Stimulated activated CD8-positive, alpha-beta memory T cell treated with anti-CD3 and anti-CD28 coated beads, Interleukin-7, amount 100 ng/mL, for 1 hour (primary cell): ENCODE data around the gene EPAS1.

ENCODE experiments used
- DNase-seq, 2 donors: peaks; one replicate each; pipeline ENCODE4 v3.0.0-alpha.2; 2020; ENCODE audit warnings: low read depth in 2 of 2

Gene EPAS1

DNA sequence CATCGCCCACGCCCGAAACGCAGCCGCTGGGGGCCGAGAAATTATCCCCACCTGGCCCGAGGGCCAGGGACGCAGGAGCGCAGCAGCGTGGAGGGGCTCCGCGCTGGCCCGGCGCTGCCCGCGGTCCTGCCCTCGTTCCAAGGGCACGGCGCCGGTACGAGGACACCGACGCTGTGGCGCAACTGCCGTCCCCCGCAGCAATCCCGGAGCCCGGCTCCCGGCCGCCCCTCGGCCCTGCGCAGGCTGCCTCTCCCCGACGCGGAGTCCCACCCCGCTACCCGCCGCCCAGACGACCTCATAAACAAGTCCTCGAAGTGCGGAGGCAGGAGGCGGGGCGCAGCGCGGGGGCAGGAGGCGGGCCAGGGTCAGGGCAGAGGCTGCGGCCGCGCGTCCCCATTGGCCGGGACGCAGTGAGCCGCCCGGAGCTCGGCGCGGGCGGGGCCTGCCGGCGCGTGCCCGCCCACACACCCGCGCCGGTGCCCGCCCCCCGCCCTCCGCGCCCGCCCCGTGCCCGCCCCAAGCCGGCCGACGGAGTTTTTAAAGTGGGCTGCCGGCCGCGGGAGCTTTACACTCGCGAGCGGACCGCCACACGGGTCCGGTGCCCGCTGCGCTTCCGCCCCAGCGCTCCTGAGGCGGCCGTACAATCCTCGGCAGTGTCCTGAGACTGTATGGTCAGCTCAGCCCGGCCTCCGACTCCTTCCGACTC, at the start of gene EPAS1:
EPAS1 (plus strand) TSS at position 568 of the 706 bp plus-strand sequence. CDS start 505 bp downstream, outside the sequence.
- DNase-seq = peak; percentile 51 to 54

DNA sequence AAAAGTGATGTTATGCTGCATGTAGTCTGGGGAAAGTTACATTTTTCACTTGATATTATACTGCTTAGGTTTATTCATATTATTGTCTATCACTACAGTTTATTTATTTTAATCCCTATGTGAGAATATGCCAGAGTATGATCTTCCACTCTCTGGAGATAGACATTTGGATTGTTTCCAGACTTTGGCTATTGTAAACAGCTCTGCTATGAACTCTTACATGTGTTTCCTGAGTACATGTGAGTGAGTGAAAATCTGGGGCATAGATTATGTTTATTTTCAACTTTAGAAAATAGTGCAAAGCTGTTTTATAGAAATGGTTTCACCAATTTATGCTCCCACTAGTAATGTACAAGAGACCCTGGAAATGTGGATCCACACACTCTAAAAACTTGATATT, 49.0 kb upstream of the EPAS1 start:
- no peak for DNase-seq

DNA sequence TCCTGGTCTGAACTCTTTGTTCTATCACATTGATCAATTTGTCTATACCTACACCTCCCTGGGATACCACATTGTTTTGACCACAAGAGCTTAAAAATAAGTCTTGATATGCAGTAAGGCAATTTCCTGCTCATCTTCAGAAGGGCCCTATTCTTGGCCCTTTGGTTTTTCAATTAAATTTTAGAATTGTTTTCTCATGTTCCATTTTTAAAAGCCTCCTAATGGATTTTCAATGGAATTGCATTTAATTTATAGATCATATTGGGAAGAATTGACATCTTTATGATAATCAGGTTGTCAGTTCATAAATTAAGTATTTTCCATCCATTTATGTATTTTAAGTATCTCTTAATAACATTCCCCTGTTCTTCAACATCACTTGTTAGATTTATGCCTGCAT, 47.6 kb upstream of the EPAS1 start:
- DNase-seq = no peak

DNA sequence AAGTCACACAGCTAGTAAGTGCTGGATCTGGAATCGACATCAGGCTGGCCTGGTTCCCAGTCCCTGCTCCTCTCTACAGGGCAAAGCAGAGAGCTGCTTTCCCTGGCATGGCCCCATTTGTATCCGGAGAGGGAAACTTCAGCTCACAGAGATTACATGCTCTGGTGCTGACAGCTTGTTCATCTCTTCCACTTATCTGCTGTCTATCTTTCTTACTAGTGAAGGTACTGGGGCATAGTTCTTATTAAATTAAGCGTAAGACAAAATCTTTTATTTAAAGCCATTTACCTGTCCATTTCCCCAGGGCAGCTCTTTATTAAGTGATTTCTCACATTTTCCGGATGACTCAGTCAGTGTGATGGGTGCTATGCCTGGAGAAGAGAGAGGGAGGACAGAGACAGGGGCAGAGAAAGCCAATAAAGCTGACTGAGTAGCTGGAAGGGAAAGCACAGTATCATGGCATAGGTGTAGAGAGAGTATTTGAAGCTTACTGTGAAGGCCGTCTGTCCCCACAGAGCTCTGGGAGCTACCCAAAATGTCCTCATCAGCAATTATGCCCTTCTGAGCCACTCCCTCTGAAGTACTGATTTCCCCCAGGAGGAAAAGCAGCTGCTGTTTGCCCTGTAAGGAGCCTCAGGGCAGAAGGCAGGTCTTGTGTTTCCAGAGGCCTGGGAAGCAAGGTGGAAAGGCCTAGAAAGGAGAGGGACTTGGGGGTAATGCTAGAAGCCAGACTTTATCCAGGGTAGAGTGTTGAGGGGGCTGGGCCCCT, 44.1 kb upstream of the EPAS1 start:
- DNase-seq = no peak

DNA sequence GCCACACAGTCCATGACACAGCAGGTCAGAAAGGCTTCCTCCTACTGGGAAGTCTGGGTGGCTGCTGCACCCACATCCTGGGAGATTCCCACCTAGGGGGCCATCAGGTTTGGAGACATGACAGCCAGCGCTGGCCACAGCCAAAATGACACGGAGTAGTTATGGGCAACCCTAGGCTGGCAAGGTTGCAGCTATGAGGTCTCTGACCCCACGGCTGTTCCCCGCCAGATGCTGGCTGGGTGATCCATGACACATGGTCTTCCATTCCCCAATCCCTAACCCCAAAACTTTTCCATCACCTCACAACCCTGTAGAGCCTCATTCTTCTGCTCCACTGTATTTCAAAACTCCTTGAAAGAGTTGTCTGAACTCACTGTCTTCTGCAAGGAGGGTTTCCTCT, 42.7 kb upstream of the EPAS1 start:
- DNase-seq = no peak

DNA sequence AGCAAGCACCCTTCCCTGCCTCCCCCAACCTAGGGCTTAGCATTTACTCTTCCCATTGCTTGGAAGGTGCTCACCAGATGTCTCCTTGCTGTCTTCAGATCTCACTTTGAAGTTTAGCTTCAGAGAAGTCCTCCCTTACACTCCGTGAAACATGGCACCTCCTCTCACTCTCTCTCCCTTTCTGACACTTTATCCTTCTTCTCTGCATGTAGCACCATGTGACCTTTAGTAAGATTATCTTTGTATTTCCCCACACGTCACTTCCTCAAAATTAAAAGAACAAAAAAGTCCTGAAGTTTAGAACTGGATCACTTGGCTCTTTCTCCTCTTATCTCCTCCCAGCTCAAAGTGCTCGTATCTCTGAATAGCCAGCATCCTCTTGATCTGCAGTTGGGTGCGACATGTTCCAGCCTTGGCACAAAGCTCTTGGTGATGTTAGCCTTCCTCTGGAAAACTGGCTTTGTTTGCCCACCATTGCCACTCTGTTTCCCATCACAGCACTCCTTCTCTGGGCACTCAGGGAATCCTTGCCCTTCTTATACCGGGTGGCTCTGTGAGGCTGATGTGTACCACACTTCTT, 40.6 kb upstream of the EPAS1 start:
- no peak for DNase-seq

DNA sequence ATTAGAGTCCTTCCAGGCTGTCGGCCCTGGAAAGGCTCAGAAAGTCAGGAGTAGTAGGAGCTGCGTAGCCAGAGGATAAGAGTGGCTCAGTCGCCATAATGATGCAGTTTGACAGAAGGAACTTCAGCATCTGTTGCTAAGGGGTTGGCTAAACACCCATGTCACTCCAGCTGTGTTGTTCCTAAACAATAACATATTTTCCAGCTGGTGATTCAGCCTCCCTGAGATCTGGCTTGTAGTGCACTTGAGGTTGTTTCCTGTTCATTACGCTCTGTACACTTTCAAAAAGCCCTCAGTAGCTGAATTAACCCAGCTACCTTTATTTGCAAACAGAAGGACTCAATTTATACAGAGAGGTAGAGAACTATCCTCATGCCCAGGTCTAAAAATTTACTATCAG, 39.7 kb upstream of the EPAS1 start:
- no peak for DNase-seq

DNA sequence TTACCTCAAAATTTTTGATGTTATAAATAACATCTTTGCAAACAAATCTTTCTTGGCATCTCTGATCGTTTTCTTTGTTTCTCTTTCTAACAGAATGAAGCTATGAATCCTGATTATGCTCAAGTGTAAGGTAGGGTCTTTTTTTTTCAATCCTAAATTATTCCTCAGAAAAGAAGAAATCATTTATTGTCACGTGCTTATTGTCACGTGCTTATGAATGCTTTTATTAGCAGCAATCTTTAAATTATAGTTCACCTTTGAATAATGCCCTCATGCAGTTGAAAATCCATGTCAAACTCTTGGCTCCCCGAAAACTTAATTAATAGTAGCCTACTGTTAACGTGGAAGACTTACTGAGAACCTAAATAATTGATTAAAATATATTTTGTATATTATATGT, 39.2 kb upstream of the EPAS1 start:
- no peak for DNase-seq

DNA sequence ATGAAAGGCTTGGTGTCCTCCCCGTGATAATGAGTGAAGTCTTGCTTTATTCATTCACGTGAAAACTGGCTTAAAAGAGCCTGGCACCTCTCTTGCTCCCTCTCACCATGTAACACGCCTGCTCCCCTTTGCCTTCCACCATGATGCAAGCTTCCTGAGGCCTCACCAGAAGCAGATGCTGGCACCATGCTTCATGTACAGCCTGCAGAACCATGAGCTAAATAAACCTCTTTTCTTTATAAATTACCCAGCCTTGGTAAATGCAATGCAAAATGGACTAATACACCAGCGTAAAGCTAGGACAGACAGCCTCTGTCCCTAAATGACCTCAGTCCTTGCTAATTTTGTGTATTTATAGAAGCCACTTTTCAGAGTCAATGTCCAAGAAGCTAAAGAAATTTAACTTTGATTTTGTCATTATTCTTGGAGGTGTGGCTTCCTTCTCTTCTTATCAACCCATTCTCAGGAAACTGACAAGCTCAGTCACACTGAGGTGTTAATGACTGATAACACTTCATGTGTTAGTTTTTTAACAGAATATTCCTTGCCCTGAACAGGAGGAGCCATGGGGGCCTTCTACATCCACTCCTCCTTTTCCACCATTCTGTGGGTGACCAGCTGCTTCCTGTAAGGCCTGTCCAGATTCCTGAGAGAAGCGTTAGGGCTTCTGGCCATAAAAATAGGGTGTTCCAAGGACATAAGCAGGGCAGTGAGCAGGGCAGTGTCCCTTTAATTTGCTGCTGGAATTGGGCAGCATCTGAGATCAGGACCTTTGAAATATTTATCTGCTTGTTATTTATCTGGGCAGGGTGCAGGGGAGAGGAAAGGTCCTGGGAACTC, 38.0 kb upstream of the EPAS1 start:
- no peak for DNase-seq

DNA sequence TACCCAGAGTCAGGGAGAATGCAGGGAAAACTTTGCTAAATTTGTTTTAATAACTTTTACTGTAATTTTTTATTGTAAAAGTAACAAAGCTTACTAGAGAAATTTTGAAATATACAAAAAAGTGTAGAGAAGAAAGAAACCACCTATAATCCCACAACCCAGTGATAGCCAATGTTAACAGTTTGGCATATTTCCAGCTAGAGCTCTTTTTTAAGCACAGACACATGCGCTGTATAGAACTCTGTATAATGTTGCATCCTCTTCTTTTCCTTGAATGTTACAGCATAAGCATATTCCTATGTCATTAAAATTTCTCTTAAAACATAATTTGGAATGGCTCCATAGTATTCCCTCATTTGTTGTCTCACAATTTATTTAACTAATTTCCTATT, 37.4 kb upstream of the EPAS1 start:
- no peak for DNase-seq

DNA sequence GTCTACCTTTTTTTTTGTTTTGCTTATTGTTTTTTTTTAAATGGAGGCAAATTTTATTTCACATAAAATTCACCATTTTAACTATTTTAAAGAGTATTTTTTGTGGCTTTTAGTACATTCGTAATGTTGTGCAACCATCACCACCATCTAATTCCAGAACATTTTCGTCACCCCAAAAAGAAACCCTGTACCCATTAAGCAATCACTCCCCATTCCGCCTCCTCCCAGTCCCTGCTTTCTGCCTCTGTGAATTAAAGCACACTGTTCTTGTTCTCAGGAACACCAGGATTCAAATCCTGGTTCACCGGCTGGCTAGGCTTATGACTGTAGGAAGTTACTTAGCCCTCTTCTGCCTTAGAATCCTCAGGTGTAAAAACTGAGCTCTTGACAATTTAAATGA, 36.9 kb upstream of the EPAS1 start:
- DNase-seq = no peak

DNA sequence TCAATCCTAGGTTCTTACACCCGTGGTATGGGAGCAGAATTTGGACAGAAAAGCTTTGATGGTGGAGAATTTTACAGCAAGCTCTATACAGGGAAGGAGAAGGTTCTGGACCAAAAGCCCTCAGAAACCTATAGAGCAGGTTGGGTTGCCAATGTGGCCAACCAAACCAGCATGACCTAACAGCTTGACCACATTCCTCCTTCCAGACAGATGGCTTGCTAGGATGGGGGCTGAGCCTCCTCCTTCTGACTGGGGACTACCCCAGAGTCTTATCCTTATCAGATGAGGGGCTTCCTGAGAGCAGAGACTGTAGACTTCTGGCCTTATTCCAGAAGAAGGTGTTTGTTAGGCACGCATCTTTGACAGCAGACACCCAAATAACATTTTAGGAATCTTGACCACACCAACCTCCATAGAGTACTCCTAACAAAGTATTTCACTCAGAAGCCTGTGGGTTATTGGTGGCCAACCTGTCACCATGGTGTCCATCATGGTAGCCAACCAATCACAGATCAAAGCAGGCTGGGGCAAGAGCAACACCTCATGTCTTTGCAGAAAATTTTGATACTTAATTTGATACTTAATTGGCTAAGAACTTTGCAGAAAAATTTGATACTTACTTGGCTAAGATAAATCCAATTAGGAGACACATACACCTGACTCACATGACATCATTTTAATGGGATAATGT, 34.8 kb upstream of the EPAS1 start:
- DNase-seq = no peak

DNA sequence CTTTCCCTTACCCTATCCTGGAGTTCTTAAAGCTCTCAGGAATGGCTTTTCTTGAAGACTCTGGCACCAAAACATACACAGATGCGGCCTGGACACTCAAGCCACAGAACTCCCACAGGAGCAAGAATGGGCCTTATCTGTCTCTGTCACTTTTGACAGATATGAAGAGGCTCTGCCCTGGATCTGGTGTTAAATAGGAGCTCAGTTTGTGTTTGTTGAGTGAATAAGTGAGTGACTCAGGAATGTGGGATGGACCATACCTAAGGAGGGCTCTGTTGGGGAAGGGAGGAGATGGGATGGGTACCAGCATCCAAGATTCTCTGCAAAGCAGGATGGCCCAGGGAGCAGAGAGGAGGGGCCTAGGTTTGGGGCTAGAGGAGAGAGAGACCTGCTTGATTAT, 33.9 kb upstream of the EPAS1 start:
- no peak for DNase-seq

DNA sequence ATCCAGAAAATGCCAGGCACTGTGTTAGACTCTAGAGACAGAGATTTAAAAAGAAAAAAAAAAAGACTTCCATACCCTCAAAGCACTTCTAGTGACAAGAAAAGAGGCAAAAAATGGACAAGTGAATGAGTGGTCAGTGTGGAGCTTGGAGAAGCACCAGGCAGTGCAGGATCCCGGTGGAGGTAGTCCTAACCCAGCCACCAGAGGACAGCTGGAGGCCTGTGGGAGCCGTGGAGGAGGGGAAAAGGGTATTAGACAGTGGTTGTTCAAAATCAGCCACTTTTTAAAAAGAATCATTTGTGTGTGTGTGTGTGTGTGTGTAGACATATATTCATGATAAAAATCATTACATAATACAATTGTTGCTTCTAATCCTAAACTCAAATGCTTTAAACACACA, 32.8 kb upstream of the EPAS1 start:
- DNase-seq = no peak

DNA sequence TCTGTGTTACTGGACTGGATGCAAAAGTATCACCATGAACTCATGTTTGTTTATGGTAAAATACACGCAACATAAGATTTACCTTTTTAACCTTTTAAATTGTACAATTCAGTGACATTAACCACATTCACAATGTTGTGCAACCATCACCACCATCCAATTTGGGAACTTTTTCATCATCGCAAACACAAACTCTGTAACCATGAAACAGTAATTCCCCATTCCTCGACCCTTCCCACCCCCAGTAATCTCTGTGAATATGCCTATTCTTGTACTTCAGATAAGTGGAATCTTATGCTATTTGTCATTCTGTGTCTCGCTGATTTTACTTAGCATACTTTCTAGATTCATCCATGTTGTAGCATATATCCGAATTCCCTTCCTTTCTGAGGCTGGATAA, 31.1 kb upstream of the EPAS1 start:
- DNase-seq = no peak

DNA sequence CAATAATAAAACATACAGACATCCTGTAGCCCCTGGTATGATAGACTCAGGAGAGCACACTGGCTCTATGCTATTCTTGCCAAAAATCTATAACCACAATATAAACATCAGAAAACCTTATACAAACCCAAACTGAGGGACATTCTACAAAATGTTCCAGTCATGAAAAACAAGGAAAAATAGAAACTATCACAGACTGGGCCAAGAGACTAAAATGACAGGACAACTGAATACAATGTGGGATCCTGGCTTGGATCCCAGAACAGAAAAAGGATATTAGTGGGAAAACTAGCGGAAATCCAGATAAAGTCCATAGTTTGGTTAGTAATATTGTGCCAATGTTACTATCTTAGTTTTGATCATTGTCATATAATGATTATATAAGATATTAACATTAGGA, 29.6 kb upstream of the EPAS1 start:
- DNase-seq = no peak

DNA sequence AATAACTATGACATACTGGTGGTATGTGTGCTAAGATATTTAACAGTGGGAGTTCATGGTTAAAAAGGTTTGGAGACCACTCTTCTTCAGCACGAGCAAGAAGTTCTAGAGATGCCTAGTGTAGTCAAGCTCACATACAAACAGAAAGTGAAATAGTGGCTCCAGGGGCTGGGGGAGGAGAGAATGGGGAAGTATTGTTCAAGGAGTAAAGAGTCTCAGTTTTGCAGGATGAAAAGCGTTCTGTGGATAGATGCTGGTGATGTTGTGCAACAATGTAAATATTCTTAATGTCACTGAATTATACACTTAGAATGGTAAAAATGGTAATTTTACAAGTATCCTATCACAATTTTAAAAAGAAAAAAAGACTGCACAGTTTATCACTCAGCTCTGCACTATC, 29.0 kb upstream of the EPAS1 start:
- no peak for DNase-seq

DNA sequence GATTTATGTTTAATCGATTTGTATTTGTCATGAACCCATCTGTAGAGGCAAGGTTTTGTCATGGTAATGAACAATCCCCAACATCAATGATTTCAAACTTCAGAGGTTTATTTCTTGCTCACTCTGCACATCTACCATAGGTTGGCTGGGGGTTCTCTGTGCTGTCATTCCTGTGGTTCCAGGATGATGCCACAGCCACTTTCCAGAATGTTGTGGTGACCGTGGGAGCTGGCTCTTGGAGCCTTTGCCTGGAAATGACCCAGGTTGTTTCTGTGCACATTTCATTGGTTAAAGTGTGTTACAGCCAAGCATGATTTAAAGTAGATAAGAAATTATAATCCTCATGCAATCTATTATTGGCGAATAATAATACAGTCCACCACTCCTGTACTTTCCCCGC, 28.2 kb upstream of the EPAS1 start:
- no peak for DNase-seq

DNA sequence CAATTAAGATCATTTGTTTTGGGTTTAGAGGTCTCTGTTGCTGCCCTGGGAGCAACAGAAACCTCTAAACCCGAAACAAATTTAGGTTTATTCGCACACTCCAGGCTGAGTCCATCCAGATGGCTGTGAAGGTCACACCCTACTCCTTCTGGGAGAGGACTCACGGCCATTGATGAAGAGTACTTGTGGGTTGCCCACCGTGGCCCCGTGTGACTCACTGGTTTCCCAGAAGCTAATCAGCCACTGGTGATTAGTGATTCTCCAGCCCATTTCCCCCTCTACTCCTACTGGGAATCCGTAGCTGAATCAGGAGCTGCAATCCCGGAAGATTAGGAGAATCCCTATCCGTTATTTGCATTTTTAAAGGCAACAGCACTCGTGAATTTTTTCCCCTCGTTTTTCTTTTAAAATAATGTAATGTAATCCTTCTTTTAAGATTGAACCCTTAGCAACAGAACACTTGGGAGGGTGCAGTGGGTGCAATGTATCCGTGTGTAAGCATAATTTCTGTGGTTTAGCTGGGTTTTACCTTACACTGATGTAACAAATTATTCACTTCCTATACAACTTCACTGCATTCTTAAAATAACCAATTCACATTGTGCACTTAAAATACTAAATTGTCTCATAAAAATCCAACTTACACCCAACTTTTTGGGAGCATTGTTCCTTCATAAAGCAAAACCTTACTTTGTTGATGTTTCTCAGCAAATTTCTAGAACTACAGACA, 27.5 kb upstream of the EPAS1 start:
- DNase-seq = no peak

DNA sequence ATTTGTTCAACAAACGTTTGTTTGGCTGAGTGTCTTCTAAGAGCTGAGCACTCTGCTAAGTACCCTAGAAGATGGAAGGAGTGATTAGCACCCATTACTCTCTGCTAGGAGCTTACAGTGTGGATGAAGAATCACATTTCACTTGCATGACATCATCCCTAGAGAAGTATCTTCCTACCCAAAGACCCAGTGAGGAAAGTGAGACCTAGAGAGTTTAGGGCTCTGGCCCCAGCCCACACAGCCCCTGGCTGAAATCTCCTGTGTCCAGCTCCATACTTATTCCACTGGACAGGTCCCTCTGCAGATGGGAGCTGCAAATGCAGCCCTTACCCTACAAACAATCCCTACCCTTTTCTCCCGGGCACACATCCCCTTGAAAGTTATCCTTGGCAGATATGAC, 26.8 kb upstream of the EPAS1 start:
- no peak for DNase-seq
